Mammary epithelial cell (primary cell): ENCODE results near the gene LRBA.

ENCODE experiments used
- EZH2 ChIP-seq: IDR thresholded peaks from 2 replicates; pipeline ENCODE4 v1.6.1; 2012; ENCODE audit warnings: low read length, inconsistent platforms, borderline replicate concordance
- TF ChIP-seq, protein P1 (sequence below), 2 donors: IDR thresholded peaks in 1 of 2; conservative IDR thresholded peaks in 1 of 2; 2 replicates each; pipeline ENCODE4 v1.5.1; 2011 to 2012; ENCODE audit warnings: inconsistent platforms in 2 of 2, low read length in 2 of 2, mild to moderate bottlenecking in 2 of 2, control low read depth in 1 of 2, low read depth in 1 of 2; ENCODE audit not compliant: insufficient read depth in 1 of 2; ENCODE audit errors: extremely low read depth in 1 of 2

DNA sequence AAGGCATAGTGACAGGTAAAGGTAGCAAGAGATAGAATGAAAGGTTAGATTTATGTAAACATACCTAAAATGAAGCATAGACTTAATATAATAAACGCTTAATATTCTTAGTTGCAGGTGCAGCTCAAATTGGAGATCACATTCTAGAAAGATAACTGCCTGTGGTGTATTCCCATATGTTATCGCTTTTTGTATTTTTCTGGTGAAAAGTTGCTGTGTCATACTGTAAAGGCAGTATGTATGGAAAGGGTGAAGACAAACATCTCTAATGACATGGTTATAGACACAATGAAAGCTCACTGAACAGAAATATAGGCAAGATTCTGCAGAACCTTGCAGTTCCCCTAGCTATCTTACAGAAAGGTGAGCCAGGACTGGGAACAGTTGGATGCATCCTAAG, 696.6 kb downstream of the LRBA start:
- TF ChIP-seq, protein P1, sequence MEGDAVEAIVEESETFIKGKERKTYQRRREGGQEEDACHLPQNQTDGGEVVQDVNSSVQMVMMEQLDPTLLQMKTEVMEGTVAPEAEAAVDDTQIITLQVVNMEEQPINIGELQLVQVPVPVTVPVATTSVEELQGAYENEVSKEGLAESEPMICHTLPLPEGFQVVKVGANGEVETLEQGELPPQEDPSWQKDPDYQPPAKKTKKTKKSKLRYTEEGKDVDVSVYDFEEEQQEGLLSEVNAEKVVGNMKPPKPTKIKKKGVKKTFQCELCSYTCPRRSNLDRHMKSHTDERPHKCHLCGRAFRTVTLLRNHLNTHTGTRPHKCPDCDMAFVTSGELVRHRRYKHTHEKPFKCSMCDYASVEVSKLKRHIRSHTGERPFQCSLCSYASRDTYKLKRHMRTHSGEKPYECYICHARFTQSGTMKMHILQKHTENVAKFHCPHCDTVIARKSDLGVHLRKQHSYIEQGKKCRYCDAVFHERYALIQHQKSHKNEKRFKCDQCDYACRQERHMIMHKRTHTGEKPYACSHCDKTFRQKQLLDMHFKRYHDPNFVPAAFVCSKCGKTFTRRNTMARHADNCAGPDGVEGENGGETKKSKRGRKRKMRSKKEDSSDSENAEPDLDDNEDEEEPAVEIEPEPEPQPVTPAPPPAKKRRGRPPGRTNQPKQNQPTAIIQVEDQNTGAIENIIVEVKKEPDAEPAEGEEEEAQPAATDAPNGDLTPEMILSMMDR (conservative IDR thresholded peaks at IDR 0.05 in 1 of 2, IDR thresholded peaks at IDR 0.05 in 1 of 2; ENCODE audit: extremely low read depth in 1 of 2, insufficient read depth in 1 of 2, low read depth in 1 of 2, low read length in 2 of 2) = no peak
- no peak for TF ChIP-seq EZH2
